ENCODE results near the gene CELF4.
A peak's percentile ranks its signal among the peaks of the same experiment; 100 is the strongest.

Gene CELF4

DNA sequence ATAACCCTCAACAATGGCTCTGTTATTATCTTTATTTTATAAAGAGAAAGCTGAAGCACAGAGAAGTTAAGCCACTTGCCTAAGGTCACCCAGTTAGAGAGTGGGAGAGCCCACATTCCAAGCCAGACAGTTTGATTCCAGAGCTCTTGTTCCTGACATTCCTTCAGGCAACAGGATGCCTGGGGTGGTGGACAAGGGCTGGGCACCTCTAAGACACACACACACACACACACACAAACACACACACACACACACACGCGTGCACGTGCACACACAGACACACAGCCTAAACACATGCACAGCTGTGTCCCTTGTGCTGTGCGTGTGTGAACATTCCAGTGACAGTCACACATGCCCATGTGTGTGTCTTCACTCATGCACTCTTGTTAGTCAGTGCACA lies 26.4 kb downstream of the CELF4 start:
- in situ Hi-C loops (cut with HindIII; ENCODE audit: low sequenced_read_pairs): no loop called here
- no peak for DNase-seq (ENCODE audit: low read depth, low spot score)
- no peak for TF ChIP-seq CTCF (IDR thresholded peaks at IDR 0.05; ENCODE audit: low read depth, low read length)

GRCh38 chr18:37538526-37539205 lies 26.9 kb downstream of the CELF4 start:
- no peak overlapping the region for H3K4me3 ChIP-seq (ENCODE audit: low read depth, low read length)
- in situ Hi-C loops (cut with HindIII; ENCODE audit: low sequenced_read_pairs): no loop called here
- no peak for DNase-seq (ENCODE audit: low read depth, low spot score)
- TF ChIP-seq CTCF (IDR thresholded peaks at IDR 0.05; ENCODE audit: low read depth, low read length): no peak

More for the DNA sequence above, 26.4 kb downstream of the CELF4 start:
- H3K4me3 ChIP-seq (ENCODE audit: low read depth, low read length): no peak overlapping the region

- peak; percentile 82 for TF ChIP-seq CTCF (IDR thresholded peaks at IDR 0.05; ENCODE audit: low read depth, low read length)
- in situ Hi-C loops (cut with HindIII; ENCODE audit: low sequenced_read_pairs): no loop called here
- DNase-seq (ENCODE audit: low read depth, low spot score): peak; percentile 46
- H3K4me3 ChIP-seq (ENCODE audit: low read depth, low read length): no peak overlapping the region
These were observed 27.6 kb downstream of the CELF4 start for GRCh38 chr18:37537868-37538525.

GRCh38 chr18:37536656-37537055 lies 28.9 kb downstream of the CELF4 start:
- in situ Hi-C loops (cut with HindIII; ENCODE audit: low sequenced_read_pairs): no loop called here
- H3K4me3 ChIP-seq (ENCODE audit: low read depth, low read length): no peak overlapping the region
- TF ChIP-seq CTCF (IDR thresholded peaks at IDR 0.05; ENCODE audit: low read depth, low read length): no peak
- no peak for DNase-seq (ENCODE audit: low read depth, low spot score)

DNA sequence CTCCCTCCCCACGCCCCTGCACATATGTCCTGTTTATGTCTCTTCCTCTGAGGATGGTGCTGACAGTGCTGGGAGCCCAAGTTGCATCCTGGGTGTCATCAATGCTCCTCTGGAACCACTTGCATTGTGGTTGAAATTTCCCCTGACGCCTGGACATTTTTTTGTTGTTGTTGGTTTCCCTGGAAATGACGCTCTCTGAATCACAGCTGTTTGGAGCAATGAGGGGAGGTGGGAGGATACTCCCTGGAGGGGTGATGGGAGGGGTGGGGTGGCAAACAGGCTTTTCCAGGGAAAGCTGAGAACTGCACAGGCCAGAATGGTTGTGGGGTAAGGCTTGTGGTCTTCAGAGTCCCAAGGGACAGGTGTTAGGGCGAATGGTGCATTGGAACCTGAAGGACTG lies 29.6 kb downstream of the CELF4 start:
- TF ChIP-seq CTCF (IDR thresholded peaks at IDR 0.05; ENCODE audit: low read depth, low read length): no peak
- DNase-seq (ENCODE audit: low read depth, low spot score): no peak
- in situ Hi-C loops (cut with HindIII; ENCODE audit: low sequenced_read_pairs): no loop called here
- H3K4me3 ChIP-seq (ENCODE audit: low read depth, low read length): no peak overlapping the region

DNA sequence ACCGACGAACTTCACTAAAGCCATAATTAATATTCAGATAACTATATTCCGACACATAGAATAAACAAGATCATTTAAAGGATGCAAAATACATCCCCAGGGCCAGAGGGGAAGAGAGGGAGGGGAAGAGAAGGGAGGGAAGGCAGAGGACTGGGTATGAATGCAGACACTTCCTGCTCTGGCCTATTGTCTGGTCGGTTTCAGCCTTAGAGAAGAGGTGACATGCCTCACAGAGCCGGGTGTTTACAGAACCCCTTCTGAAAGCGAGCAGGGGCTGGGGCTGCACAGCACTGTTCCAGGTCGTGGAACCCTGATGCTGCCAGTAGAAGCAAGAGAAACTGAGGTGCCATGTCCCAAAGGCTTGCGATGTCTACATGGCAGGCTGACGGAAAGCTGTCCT lies 31.0 kb downstream of the CELF4 start:
- H3K4me3 ChIP-seq (ENCODE audit: low read depth, low read length): no peak overlapping the region
- no peak for TF ChIP-seq CTCF (IDR thresholded peaks at IDR 0.05; ENCODE audit: low read depth, low read length)
- no peak for DNase-seq (ENCODE audit: low read depth, low spot score)
- in situ Hi-C loops (cut with HindIII; ENCODE audit: low sequenced_read_pairs): no loop called here
